ENCODE data around the gene TOP1.

The TOP1 gene

DNA sequence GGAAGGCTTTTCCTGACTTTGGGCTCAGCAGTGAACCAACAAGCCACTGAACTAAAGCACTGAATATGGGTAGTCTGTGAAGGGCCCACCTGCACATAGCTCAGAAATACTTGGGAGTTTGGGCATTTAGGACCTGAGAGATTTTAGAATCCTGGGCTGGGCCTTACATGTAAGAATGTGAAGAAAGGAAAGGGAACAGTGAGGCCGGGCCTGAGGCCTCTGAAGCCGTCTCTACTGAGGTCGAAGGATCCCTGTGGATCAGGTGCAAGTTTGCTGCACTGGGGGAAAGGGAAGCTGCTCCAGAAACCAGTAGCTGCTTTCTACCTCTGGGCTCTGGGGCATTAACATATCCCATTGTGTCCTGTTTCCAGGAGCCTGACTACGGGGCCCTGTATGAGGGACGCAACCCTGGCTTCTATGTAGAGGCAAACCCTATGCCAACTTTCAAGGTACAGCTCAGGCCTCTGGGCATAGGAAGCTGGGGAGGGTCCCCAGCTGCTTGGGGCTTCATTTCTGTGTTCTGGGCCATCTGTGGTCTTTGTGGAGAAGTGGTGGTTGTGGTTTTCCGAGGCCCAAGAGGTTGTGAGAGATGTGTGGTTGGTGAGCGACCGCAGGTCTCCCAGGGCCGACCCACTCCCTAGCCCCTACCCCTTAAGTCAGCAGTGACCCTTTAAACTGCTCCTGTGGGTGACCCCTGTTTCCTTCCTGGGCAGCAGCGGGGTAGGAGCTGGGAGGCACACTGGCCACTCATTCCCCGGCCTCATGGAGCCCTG, 139.0 kb downstream of the TOP1 start:
- no peak overlapping the region for H3K27ac ChIP-seq (ENCODE audit: low read length)
- no peak overlapping the region for H3K4me3 ChIP-seq (ENCODE audit: low read length)
- no peak for DNase-seq (ENCODE audit: low read depth, low spot score)
- H3K36me3 ChIP-seq (ENCODE audit: control insufficient read depth, insufficient read depth, low read length) = peaks cover 81% of the 10 kb centered on the region
- H3K4me1 ChIP-seq (ENCODE audit: control insufficient read depth, insufficient read depth, low read length) = no peaks in the 10 kb centered on the region
- H3K27me3 ChIP-seq (ENCODE audit: control insufficient read depth, insufficient read depth, low read length) = no peaks in the 10 kb centered on the region
- H3K9me3 ChIP-seq (ENCODE audit: control insufficient read depth, insufficient read depth, low read length) = no peaks in the 10 kb centered on the region
- WGBS (ENCODE audit: insufficient coverage, insufficient read length) = no CpG with 5 or more reads among the region's 11 CpGs

DNA sequence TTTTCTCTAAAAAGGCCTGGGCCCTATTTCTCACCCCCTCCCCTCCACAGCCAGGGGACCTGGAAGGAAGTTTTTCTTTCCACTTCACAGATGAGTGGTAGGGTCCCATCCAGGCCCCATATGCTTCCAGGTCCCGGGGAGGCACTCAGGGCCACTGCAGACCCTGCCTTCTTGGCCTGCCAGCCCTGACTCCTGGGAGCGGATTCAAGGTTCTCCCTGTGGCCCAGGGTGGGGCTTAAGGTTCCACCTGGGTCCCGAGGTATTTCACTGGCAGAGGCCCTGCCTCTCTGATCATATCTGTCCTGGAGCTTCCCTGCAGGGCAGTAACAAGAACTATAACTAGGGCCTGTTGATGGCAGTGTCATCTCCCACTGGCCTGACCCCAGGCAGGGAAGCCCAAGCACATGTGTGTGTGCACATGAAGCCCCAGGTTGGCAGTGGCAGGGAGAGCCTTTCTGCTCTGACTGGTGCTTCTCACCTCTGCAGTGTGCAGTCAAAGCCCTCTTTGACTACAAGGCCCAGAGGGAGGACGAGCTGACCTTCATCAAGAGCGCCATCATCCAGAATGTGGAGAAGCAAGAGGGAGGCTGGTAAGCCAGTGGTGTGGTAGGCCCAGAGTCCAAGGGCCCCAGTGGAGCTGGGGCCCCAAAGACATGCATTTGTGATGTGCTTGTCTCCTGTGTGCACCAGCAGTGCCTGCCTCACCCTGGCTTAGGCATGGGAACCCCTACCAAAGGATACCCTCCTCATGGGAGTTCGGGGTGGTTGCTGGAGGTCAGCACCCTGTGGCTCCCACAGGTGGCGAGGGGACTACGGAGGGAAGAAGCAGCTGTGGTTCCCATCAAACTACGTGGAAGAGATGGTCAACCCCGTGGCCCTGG, 139.9 kb downstream of the TOP1 start:
- H3K4me3 ChIP-seq (ENCODE audit: low read length) = no peak overlapping the region
- no peaks in the 10 kb centered on the region for H3K4me1 ChIP-seq (ENCODE audit: control insufficient read depth, insufficient read depth, low read length)
- no peak overlapping the region for H3K27ac ChIP-seq (ENCODE audit: low read length)
- no peak for DNase-seq (ENCODE audit: low read depth, low spot score)
- no CpG with 5 or more reads among the region's 10 CpGs for WGBS (ENCODE audit: insufficient coverage, insufficient read length)
- H3K9me3 ChIP-seq (ENCODE audit: control insufficient read depth, insufficient read depth, low read length) = no peaks in the 10 kb centered on the region
- no peaks in the 10 kb centered on the region for H3K27me3 ChIP-seq (ENCODE audit: control insufficient read depth, insufficient read depth, low read length)
- peaks cover 77% of the 10 kb centered on the region for H3K36me3 ChIP-seq (ENCODE audit: control insufficient read depth, insufficient read depth, low read length)

DNA sequence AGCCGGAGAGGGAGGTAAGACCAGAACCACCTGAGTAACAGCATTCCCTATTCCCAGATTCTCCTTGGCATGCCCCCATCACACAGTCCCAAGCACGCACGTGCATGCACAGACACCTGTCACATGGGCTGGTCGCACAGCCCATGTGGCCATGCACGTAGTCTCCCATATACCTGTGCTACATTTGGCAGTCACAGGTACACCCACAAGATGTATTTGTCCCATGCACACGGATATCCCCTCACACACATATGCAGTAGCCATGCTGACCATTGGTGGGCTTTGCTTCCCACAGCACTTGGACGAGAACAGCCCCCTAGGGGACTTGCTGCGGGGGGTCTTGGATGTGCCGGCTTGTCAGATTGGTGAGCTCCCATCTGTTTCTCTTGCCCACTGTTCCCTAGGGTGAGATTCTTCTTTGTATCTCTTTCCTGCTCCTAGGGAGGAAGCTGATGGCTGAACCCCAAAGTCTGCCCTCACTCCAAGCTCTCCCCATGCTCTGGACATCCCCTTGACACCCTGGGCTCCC, 140.6 kb downstream of the TOP1 start:
- peaks cover 78% of the 10 kb centered on the region for H3K36me3 ChIP-seq (ENCODE audit: control insufficient read depth, insufficient read depth, low read length)
- DNase-seq (ENCODE audit: low read depth, low spot score) = no peak
- no peaks in the 10 kb centered on the region for H3K4me1 ChIP-seq (ENCODE audit: control insufficient read depth, insufficient read depth, low read length)
- no peaks in the 10 kb centered on the region for H3K9me3 ChIP-seq (ENCODE audit: control insufficient read depth, insufficient read depth, low read length)
- no peak overlapping the region for H3K27ac ChIP-seq (ENCODE audit: low read length)
- H3K27me3 ChIP-seq (ENCODE audit: control insufficient read depth, insufficient read depth, low read length) = no peaks in the 10 kb centered on the region
- WGBS (ENCODE audit: insufficient coverage, insufficient read length) = no CpG with 5 or more reads among the region's 9 CpGs
- H3K4me3 ChIP-seq (ENCODE audit: low read length) = no peak overlapping the region

DNA sequence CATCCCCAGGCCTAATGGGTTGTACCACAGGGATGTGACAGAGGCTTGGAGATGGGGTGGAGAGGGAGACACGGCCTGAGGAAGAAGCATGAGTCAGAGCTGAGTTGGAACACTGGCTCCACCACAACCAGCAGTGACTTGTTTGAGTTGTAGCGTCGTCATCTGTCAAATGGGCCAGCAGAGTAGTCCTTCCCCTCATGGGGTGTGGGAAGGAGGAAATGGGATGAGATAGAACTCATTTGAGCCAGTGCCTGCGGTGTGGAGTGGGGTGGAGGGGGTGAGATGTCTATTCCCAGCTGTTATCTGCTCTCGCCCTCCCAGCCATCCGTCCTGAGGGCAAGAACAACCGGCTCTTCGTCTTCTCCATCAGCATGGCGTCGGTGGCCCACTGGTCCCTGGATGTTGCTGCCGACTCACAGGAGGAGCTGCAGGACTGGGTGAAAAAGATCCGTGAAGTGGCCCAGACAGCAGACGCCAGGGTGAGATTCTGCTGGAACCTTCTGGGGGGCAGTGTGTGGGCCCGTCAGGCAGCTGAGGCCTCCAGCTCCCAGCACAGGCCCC, 141.2 kb downstream of the TOP1 start:
- no peak overlapping the region for H3K27ac ChIP-seq (ENCODE audit: low read length)
- H3K36me3 ChIP-seq (ENCODE audit: control insufficient read depth, insufficient read depth, low read length) = peaks cover 78% of the 10 kb centered on the region
- no peaks in the 10 kb centered on the region for H3K9me3 ChIP-seq (ENCODE audit: control insufficient read depth, insufficient read depth, low read length)
- H3K4me1 ChIP-seq (ENCODE audit: control insufficient read depth, insufficient read depth, low read length) = no peaks in the 10 kb centered on the region
- no CpG with 5 or more reads among the region's 14 CpGs for WGBS (ENCODE audit: insufficient coverage, insufficient read length)
- no peak overlapping the region for H3K4me3 ChIP-seq (ENCODE audit: low read length)
- no peaks in the 10 kb centered on the region; the same call in 1 of the 2 replicates for H3K27me3 ChIP-seq (ENCODE audit: control insufficient read depth, insufficient read depth, low read length)
- no peak for DNase-seq (ENCODE audit: low read depth, low spot score)

DNA sequence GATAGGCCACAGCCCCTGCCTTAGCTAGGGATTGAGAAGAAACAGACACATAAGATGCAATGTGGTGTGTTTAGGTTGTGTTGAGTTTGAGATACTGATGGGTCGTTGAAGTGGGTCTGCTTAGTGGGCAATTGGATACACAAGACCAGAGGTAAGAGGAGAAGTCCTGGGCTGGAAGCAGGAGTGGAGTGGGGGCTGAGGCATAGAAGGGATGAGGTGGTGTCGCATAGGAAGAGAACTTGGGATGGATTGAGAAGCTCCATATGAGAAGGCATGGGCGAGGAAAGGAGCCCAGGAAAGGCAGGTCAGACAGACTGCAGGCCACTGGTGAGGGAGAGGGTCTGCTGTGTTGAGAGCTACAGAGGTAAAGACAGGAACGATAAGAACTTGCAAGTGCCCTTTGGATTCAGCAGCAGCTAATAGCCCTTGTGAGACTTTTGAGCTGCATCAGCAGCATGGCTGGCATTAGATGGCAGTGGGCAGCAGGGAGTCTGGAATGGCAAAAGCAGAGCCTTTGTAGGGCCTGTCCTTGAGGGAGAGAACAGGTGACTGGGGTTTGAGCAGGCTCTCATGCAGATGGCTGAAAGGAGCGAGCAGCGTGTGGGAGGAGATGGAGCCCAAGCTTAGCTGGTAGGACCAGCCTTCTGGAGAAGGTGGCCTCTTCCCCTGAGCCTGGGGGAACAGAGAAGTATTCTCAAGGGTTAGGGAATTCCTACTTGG, 141.9 kb downstream of the TOP1 start:
- 100% methylated on average over 1 of the region's 6 CpGs for WGBS (ENCODE audit: insufficient coverage, insufficient read length)
- peaks cover 75% of the 10 kb centered on the region for H3K36me3 ChIP-seq (ENCODE audit: control insufficient read depth, insufficient read depth, low read length)

DNA sequence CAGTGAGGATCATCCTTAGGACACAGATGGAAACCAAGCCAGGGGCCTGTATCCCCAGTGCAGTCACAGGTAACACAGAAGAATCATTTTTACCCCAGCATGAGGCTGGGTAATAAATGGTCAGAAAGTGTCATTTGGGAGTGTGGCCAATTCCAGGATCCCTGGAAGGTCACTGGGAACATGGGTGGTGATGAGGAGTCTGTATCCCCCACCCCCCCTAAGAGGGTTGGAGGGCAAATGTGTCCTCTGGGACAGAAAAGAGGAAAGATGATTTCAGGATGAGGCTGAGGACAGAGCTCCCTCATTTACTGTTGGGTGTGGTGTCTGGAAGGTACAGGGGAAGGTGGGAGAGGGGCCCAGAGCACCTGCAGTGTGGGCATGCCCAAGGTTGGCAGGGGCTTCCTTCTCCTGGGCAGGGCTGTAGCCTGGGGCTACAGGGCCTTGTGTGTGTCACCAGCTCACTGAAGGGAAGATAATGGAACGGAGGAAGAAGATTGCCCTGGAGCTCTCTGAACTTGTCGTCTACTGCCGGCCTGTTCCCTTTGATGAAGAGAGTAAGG, 143.2 kb downstream of the TOP1 start:
- H3K4me1 ChIP-seq (ENCODE audit: control insufficient read depth, insufficient read depth, low read length) = no peaks in the 10 kb centered on the region
- no peak overlapping the region for H3K4me3 ChIP-seq (ENCODE audit: low read length)
- no peak overlapping the region for H3K27ac ChIP-seq (ENCODE audit: low read length)
- DNase-seq (ENCODE audit: low read depth, low spot score) = no peak
- H3K36me3 ChIP-seq (ENCODE audit: control insufficient read depth, insufficient read depth, low read length) = peaks cover 70% of the 10 kb centered on the region
- H3K27me3 ChIP-seq (ENCODE audit: control insufficient read depth, insufficient read depth, low read length) = no peaks in the 10 kb centered on the region; the same call in 1 of the 2 replicates
- no CpG with 5 or more reads among the region's 3 CpGs for WGBS (ENCODE audit: insufficient coverage, insufficient read length)
- no peaks in the 10 kb centered on the region for H3K9me3 ChIP-seq (ENCODE audit: control insufficient read depth, insufficient read depth, low read length)

More for the DNA sequence above, 141.9 kb downstream of the TOP1 start:
- no peaks in the 10 kb centered on the region for H3K4me1 ChIP-seq (ENCODE audit: control insufficient read depth, insufficient read depth, low read length)
- no peaks in the 10 kb centered on the region for H3K9me3 ChIP-seq (ENCODE audit: control insufficient read depth, insufficient read depth, low read length)
- DNase-seq (ENCODE audit: low read depth, low spot score) = no peak
- no peak overlapping the region for H3K27ac ChIP-seq (ENCODE audit: low read length)
- no peak overlapping the region for H3K4me3 ChIP-seq (ENCODE audit: low read length)
- H3K27me3 ChIP-seq (ENCODE audit: control insufficient read depth, insufficient read depth, low read length) = no peaks in the 10 kb centered on the region; the same call in 1 of the 2 replicates

DNA sequence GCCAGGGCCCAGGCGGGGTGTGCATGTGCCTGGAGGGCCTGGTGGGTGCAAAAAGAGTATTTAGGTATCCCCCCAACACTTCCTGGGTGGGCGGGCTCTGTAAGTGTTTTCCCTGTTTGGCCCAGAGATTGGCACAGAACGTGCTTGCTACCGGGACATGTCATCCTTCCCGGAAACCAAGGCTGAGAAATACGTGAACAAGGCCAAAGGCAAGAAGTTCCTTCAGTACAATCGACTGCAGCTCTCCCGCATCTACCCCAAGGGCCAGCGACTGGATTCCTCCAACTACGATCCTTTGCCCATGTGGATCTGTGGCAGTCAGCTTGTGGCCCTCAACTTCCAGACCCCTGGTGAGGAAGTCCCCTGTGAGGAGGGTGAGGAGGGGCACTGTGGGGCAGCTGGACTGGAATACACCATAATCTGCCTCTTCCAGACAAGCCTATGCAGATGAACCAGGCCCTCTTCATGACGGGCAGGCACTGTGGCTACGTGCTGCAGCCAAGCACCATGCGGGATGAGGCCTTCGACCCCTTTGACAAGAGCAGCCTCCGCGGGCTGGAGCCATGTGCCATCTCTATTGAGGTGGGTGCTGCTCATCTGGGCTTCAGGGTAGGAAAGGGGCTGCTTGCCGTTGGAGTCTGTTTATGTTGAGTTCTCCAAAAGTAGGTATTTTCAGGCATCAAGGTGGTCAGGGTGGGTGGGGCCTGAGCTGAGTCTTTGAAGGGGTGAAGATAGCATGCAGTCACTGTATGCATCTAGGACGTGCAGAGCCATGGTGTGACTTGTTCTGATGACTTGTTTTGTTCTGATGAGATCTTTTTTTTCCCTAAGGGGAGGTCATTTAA, 143.9 kb downstream of the TOP1 start:
- Histone ChIP-seq H3K36me3 (ENCODE audit: control insufficient read depth, insufficient read depth, low read length) (peaks cover 66% of the 10 kb centered on the region), H3K27ac (ENCODE audit: low read length) (no peak overlapping the region), H3K9me3 (ENCODE audit: control insufficient read depth, insufficient read depth, low read length) (no peaks in the 10 kb centered on the region), H3K4me1 (ENCODE audit: control insufficient read depth, insufficient read depth, low read length) (no peaks in the 10 kb centered on the region), H3K4me3 (ENCODE audit: low read length) (no peak overlapping the region), H3K27me3 (ENCODE audit: control insufficient read depth, insufficient read depth, low read length) (no peaks in the 10 kb centered on the region; the same call in 1 of the 2 replicates)
- WGBS (ENCODE audit: insufficient coverage, insufficient read length) = no CpG with 5 or more reads among the region's 18 CpGs
- DNase-seq (ENCODE audit: low read depth, low spot score) = no peak

DNA sequence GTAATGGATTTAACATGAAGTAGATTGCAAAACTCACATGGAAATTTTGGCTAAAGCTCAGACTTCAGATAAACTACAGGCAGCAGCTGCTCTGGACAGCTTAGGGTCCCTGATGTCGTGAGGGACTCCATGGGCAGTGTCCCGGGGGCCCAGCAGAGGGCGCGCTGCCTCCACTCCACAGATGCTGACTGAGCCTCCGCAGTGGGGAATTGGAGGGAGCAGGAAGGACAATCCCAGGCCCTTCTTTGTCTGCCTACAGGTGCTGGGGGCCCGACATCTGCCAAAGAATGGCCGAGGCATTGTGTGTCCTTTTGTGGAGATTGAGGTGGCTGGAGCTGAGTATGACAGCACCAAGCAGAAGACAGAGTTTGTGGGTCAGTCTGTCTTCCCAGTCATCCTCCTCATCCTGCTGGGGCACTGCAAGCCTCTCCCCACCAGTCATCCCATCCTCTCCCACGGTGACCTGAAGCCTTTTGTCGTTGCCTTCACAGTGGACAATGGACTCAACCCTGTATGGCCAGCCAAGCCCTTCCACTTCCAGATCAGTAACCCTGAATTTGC, 144.6 kb downstream of the TOP1 start:
- Histone ChIP-seq H3K9me3 (ENCODE audit: control insufficient read depth, insufficient read depth, low read length) (no peaks in the 10 kb centered on the region), H3K27ac (ENCODE audit: low read length) (no peak overlapping the region), H3K27me3 (ENCODE audit: control insufficient read depth, insufficient read depth, low read length) (no peaks in the 10 kb centered on the region; the same call in 1 of the 2 replicates), H3K4me3 (ENCODE audit: low read length) (no peak overlapping the region), H3K36me3 (ENCODE audit: control insufficient read depth, insufficient read depth, low read length) (peaks cover 61% of the 10 kb centered on the region), H3K4me1 (ENCODE audit: control insufficient read depth, insufficient read depth, low read length) (no peaks in the 10 kb centered on the region)
- peak; percentile 39 for DNase-seq (ENCODE audit: low read depth, low spot score)
- WGBS (ENCODE audit: insufficient coverage, insufficient read length) = no CpG with 5 or more reads among the region's 9 CpGs

DNA sequence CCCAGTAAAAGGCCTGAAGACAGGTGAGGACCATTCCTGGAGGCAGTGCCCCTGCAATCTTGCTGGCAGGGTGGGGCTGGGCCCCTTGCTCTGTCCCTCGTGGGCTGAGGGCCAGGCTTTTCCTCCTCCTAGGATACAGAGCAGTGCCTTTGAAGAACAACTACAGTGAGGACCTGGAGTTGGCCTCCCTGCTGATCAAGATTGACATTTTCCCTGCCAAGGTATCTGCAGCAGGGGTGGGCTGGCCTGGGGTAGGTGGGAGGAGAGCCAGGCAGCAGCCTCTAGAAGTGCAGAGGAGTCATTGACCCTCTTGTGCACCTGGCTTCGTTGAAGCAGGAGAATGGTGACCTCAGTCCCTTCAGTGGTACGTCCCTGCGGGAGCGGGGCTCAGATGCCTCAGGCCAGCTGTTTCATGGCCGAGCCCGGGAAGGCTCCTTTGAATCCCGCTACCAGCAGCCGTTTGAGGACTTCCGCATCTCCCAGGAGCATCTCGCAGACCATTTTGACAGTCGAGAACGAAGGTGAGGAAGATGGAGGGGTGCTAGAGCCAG, 145.2 kb downstream of the TOP1 start:
- Histone ChIP-seq H3K27ac (ENCODE audit: low read length) (no peak overlapping the region), H3K9me3 (ENCODE audit: control insufficient read depth, insufficient read depth, low read length) (no peaks in the 10 kb centered on the region), H3K36me3 (ENCODE audit: control insufficient read depth, insufficient read depth, low read length) (peaks cover 55% of the 10 kb centered on the region), H3K4me1 (ENCODE audit: control insufficient read depth, insufficient read depth, low read length) (no peaks in the 10 kb centered on the region), H3K4me3 (ENCODE audit: low read length) (no peak overlapping the region), H3K27me3 (ENCODE audit: control insufficient read depth, insufficient read depth, low read length) (no peaks in the 10 kb centered on the region; the same call in 1 of the 2 replicates)
- no peak for DNase-seq (ENCODE audit: low read depth, low spot score)
- WGBS (ENCODE audit: insufficient coverage, insufficient read length) = no CpG with 5 or more reads among the region's 13 CpGs

Measured in iPS DF 6.9 (cell line).